ENCODE measurements around the gene SESTD1.

SESTD1 gene

GRCh38 chr2:179260224-179260623 lies 4.4 kb downstream of the SESTD1 start:
- Histone ChIP-seq H3K36me3 (ENCODE audit: control insufficient read depth, insufficient read depth, low read length) (no peaks in the 10 kb centered on the region), H3K4me3 (replicated peaks; ENCODE audit: low read depth, low read length) (no peak overlapping the region), H3K27me3 (replicated peaks; ENCODE audit: control insufficient read depth, insufficient read depth, low read length) (no peaks in the 10 kb centered on the region)
- no peak for DNase-seq (ENCODE audit: extremely low read depth, insufficient read length)
- TF ChIP-seq, protein P1, sequence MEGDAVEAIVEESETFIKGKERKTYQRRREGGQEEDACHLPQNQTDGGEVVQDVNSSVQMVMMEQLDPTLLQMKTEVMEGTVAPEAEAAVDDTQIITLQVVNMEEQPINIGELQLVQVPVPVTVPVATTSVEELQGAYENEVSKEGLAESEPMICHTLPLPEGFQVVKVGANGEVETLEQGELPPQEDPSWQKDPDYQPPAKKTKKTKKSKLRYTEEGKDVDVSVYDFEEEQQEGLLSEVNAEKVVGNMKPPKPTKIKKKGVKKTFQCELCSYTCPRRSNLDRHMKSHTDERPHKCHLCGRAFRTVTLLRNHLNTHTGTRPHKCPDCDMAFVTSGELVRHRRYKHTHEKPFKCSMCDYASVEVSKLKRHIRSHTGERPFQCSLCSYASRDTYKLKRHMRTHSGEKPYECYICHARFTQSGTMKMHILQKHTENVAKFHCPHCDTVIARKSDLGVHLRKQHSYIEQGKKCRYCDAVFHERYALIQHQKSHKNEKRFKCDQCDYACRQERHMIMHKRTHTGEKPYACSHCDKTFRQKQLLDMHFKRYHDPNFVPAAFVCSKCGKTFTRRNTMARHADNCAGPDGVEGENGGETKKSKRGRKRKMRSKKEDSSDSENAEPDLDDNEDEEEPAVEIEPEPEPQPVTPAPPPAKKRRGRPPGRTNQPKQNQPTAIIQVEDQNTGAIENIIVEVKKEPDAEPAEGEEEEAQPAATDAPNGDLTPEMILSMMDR (IDR thresholded peaks at IDR 0.05; ENCODE audit: insufficient read depth, low read length, poor library complexity, severe bottlenecking) = no peak

GRCh38 chr2:179255129-179255528 lies 9.5 kb downstream of the SESTD1 start:
- Histone ChIP-seq H3K27me3 (replicated peaks; ENCODE audit: control insufficient read depth, insufficient read depth, low read length) (no peaks in the 10 kb centered on the region), H3K4me3 (replicated peaks; ENCODE audit: low read depth, low read length) (no peak overlapping the region), H3K36me3 (ENCODE audit: control insufficient read depth, insufficient read depth, low read length) (no peaks in the 10 kb centered on the region)
- no peak for DNase-seq (ENCODE audit: extremely low read depth, insufficient read length)
- TF ChIP-seq, protein P1 (IDR thresholded peaks at IDR 0.05; ENCODE audit: insufficient read depth, low read length, poor library complexity, severe bottlenecking) = no peak

DNA sequence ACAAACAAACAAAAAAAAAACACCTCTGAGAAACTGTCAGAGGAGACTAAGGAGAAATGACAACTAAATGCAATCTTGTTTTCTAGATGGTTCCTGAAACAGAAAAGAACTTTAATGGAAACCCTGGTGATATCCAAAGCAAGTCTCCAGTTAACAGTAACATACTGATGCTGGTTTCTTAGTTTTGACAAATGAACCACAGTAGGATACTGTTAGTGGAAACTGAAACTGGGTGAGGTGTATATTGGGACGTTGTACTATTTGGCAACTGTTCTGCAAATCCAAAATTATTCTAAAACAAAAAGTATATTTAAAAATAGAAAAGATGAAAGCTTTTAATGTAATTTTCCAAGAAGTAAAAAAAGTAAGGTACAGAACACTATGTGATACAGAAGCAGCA lies 11.4 kb downstream of the SESTD1 start:
- no peak overlapping the region for H3K4me3 ChIP-seq (replicated peaks; ENCODE audit: low read depth, low read length)
- TF ChIP-seq, protein P1 (IDR thresholded peaks at IDR 0.05; ENCODE audit: insufficient read depth, low read length, poor library complexity, severe bottlenecking) = no peak
- H3K36me3 ChIP-seq (ENCODE audit: control insufficient read depth, insufficient read depth, low read length) = no peaks in the 10 kb centered on the region
- no peaks in the 10 kb centered on the region for H3K27me3 ChIP-seq (replicated peaks; ENCODE audit: control insufficient read depth, insufficient read depth, low read length)
- peak; percentile 37 for DNase-seq (ENCODE audit: extremely low read depth, insufficient read length)

DNA sequence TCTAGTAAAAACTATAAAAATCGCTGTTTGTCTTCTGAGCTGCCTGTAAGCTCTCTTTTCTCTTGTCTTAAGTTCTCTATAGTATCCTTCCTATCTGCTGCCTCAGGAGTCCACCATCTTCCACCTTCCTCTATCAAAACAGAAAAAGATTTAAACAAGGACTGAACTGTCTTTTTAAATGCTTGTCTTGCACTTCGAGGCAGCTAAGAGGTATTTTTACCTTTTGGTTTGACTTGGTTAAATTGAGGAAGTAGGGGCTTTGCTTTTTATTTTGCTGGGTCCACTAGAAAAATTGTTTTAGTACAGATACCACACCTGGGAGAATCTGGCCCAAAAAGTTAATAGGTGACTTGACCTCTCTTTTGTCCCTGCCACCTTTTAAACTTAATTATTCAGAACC lies 12.2 kb downstream of the SESTD1 start:
- peak; percentile 21 for DNase-seq (ENCODE audit: extremely low read depth, insufficient read length)
- TF ChIP-seq, protein P1 (IDR thresholded peaks at IDR 0.05; ENCODE audit: insufficient read depth, low read length, poor library complexity, severe bottlenecking) = no peak
- Histone ChIP-seq H3K27me3 (replicated peaks; ENCODE audit: control insufficient read depth, insufficient read depth, low read length) (no peaks in the 10 kb centered on the region), H3K4me3 (replicated peaks; ENCODE audit: low read depth, low read length) (no peak overlapping the region), H3K36me3 (ENCODE audit: control insufficient read depth, insufficient read depth, low read length) (no peaks in the 10 kb centered on the region)

GRCh38 chr2:179251870-179252269 lies 12.8 kb downstream of the SESTD1 start:
- DNase-seq (ENCODE audit: extremely low read depth, insufficient read length) = no peak
- H3K4me3 ChIP-seq (replicated peaks; ENCODE audit: low read depth, low read length) = no peak overlapping the region
- H3K36me3 ChIP-seq (ENCODE audit: control insufficient read depth, insufficient read depth, low read length) = no peaks in the 10 kb centered on the region
- H3K27me3 ChIP-seq (replicated peaks; ENCODE audit: control insufficient read depth, insufficient read depth, low read length) = no peaks in the 10 kb centered on the region
- TF ChIP-seq, protein P1 (IDR thresholded peaks at IDR 0.05; ENCODE audit: insufficient read depth, low read length, poor library complexity, severe bottlenecking) = no peak

DNA sequence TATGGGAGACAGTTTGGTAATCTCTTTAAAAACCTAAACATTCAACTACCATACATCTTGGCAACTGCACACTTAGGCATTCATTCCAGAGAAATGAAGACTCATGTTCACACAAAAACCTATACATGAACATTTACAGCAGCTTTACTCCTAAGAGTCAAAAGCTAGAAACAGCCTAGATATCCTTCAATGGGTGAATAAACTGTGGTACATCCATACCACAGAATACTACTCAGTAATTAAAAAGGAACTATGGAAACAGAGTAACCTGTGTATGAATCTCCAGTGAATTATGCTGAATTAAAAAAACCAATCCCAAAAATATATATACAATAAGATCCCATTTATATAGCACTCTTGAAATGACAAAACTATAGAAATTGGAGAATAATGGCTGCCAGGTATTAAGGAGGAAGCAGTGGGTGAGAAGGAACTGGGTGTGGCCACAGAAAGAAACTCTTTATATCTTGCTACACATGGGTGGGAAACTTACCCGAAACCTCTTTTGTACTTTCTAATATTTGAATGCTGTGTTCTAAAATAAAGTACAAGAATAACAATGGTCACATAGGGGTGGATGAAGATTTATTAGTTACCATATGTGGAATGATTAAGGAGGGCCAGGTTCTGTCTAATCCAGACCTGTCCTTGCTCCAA lies 13.7 kb downstream of the SESTD1 start:
- Histone ChIP-seq H3K36me3 (ENCODE audit: control insufficient read depth, insufficient read depth, low read length) (no peaks in the 10 kb centered on the region), H3K4me3 (replicated peaks; ENCODE audit: low read depth, low read length) (no peak overlapping the region), H3K27me3 (replicated peaks; ENCODE audit: control insufficient read depth, insufficient read depth, low read length) (no peaks in the 10 kb centered on the region)
- DNase-seq (ENCODE audit: extremely low read depth, insufficient read length) = no peak
- TF ChIP-seq, protein P1 (IDR thresholded peaks at IDR 0.05; ENCODE audit: insufficient read depth, low read length, poor library complexity, severe bottlenecking) = no peak
